ENCODE results near the gene TBC1D1. TPM values are rescaled to one million over a fixed set of nuclear protein-coding genes. Genes with fewer than 3 reads are reported as not detected.

TBC1D1 gene
- total RNA-seq, 4 donors from 2014 or later = 122 to 258 (median 139) TPM

- no peak for TF ChIP-seq POLR2AphosphoS5 (IDR thresholded peaks at IDR 0.05)
- no peak for TF ChIP-seq CTCF (IDR thresholded peaks at IDR 0.05)
- TF ChIP-seq POLR2A (IDR thresholded peaks at IDR 0.05) = no peak
- TF ChIP-seq EP300 (IDR thresholded peaks at IDR 0.05; ENCODE audit: low read depth) = no peak
- DNase-seq = no peak
- H3K36me3 ChIP-seq = no peaks in the 10 kb centered on the region
- intact Hi-C loops (cut with DNase I; ENCODE audit: low total_unique reads) = no loop called here
- peaks cover 18 to 59% (median 32%) of the 10 kb centered on the region in 4 donors for H3K4me1 ChIP-seq
- in situ Hi-C loops (cut with MboI; ENCODE audit: low pct_ligation_motif_present in 1 of 4, low pct_unique_long_range_greater_than_20kb in 1 of 4, low sequenced_read_pairs in 3 of 4) = loop anchor here (10.0 to 25.0 kb wide), 4 partner anchors 102 to 665 kb away; no protein-coding TSS in a partner anchor
- no peak overlapping the region for H3K4me3 ChIP-seq
- no peaks in the 10 kb centered on the region for H3K9me3 ChIP-seq
- H3K27me3 ChIP-seq = no peaks in the 10 kb centered on the region
- H3K27ac ChIP-seq = peak overlapping the region; percentile 2 to 73 (median 25)
- 92 to 100% methylated on average over 3 of the region's 3 CpGs for WGBS, 2 donors (ENCODE audit: low coverage in 1 of 2)
Observed at GRCh38 chr4:38072578-38072977, 181.7 kb downstream of the TBC1D1 start.

- peaks cover 28 to 69% (median 44%) of the 10 kb centered on the region in 4 donors for H3K4me1 ChIP-seq
- intact Hi-C loops (cut with DNase I; ENCODE audit: low total_unique reads) = no loop called here
Observed at GRCh38 chr4:38073596-38074234, 182.8 kb downstream of the TBC1D1 start.

GRCh38 chr4:38075370-38076152 lies 184.7 kb downstream of the TBC1D1 start:
- Histone ChIP-seq H3K27ac (peak overlapping the region; percentile 69 to 78 (median 74)), H3K36me3 (no peaks in the 10 kb centered on the region), H3K9me3 (no peaks in the 10 kb centered on the region), H3K27me3 (no peaks in the 10 kb centered on the region), H3K4me1 (peaks cover 31 to 72% (median 51%) of the 10 kb centered on the region in 4 donors), H3K4me3 (no peak overlapping the region)
- in situ Hi-C loops (cut with MboI; ENCODE audit: low pct_ligation_motif_present in 1 of 4, low pct_unique_long_range_greater_than_20kb in 1 of 4, low sequenced_read_pairs in 3 of 4) (loop anchor here in 3 of 4 donors (5.0 to 10.0 kb wide), 3 partner anchors 92 to 599 kb away; no protein-coding TSS in a partner anchor), intact Hi-C loops (cut with DNase I; ENCODE audit: low total_unique reads) (no loop called here)
- WGBS, 2 donors (ENCODE audit: low coverage in 1 of 2) = 37 to 48% methylated on average over 5 to 6 of the region's 6 CpGs
- TF ChIP-seq POLR2AphosphoS5 (IDR thresholded peaks at IDR 0.05) = peak; percentile 13 to 41 (median 28)
- TF ChIP-seq EP300 (IDR thresholded peaks at IDR 0.05; ENCODE audit: low read depth) = no peak
- peak; percentile 42 for DNase-seq

More at GRCh38 chr4:38073596-38074234, 182.8 kb downstream of the TBC1D1 start:
- TF ChIP-seq POLR2A (IDR thresholded peaks at IDR 0.05) (no peak), POLR2AphosphoS5 (IDR thresholded peaks at IDR 0.05) (no peak), CTCF (IDR thresholded peaks at IDR 0.05) (no peak), EP300 (IDR thresholded peaks at IDR 0.05; ENCODE audit: low read depth) (no peak)
- WGBS, 2 donors (ENCODE audit: low coverage in 1 of 2) = 72 to 91% methylated on average over 4 of the region's 4 CpGs
- in situ Hi-C loops (cut with MboI; ENCODE audit: low pct_ligation_motif_present in 1 of 4, low pct_unique_long_range_greater_than_20kb in 1 of 4, low sequenced_read_pairs in 3 of 4) = loop anchor here (10.0 to 25.0 kb wide), 4 partner anchors 101 to 664 kb away; no protein-coding TSS in a partner anchor
- H3K4me3 ChIP-seq = no peak overlapping the region
- no peak for DNase-seq
- H3K9me3 ChIP-seq = no peaks in the 10 kb centered on the region
- H3K27me3 ChIP-seq = no peaks in the 10 kb centered on the region
- H3K27ac ChIP-seq = peak overlapping the region in 1 of 4 donors; percentile 73
- no peaks in the 10 kb centered on the region for H3K36me3 ChIP-seq

GRCh38 chr4:38076153-38076669 lies 185.3 kb downstream of the TBC1D1 start:
- in situ Hi-C loops (cut with MboI; ENCODE audit: low pct_ligation_motif_present in 1 of 4, low pct_unique_long_range_greater_than_20kb in 1 of 4, low sequenced_read_pairs in 3 of 4) = loop anchor here in 3 of 4 donors (5.0 to 10.0 kb wide), 3 partner anchors 91 to 599 kb away; no protein-coding TSS in a partner anchor
- peaks cover 31 to 75% (median 51%) of the 10 kb centered on the region in 4 donors for H3K4me1 ChIP-seq

More at GRCh38 chr4:38076153-38076669, 185.3 kb downstream of the TBC1D1 start:
- intact Hi-C loops (cut with DNase I; ENCODE audit: low total_unique reads) = no loop called here
- H3K27me3 ChIP-seq = no peaks in the 10 kb centered on the region
- H3K36me3 ChIP-seq = no peaks in the 10 kb centered on the region
- H3K27ac ChIP-seq = peak overlapping the region; percentile 69 to 78 (median 74)
- no peak for DNase-seq
- 82 to 97% methylated on average over 4 to 6 of the region's 6 CpGs for WGBS, 2 donors (ENCODE audit: low coverage in 1 of 2)
- TF ChIP-seq CTCF (IDR thresholded peaks at IDR 0.05) = no peak
- TF ChIP-seq POLR2AphosphoS5 (IDR thresholded peaks at IDR 0.05) = no peak
- no peak for TF ChIP-seq POLR2A (IDR thresholded peaks at IDR 0.05)
- no peak for TF ChIP-seq EP300 (IDR thresholded peaks at IDR 0.05; ENCODE audit: low read depth)
- H3K4me3 ChIP-seq = no peak overlapping the region
- no peaks in the 10 kb centered on the region for H3K9me3 ChIP-seq

All from transverse colon (tissue), 4 donors.